G401.6 (cell line): ENCODE data around the gene SLC49A3.
A peak's percentile ranks its signal among the peaks of the same experiment; 100 is the strongest.
"Not testable (repeated sequence)": the region's sequence is repeated elsewhere in the genome, so short reads cannot be mapped to it uniquely, and the experiment has no call there.

Source experiments
- FAIRE-seq: peaks from 2 replicates; lab custom pipeline; 2012; peaks lifted over from hg19 to GRCh38; lab: Jason Lieb, UNC

Gene SLC49A3

GRCh38 chr4:680551-680927 lies 8.4 kb downstream of the SLC49A3 start:
- FAIRE-seq = no peak

- no peak for FAIRE-seq
Measured at GRCh38 chr4:680091-680490, 8.9 kb downstream of the SLC49A3 start.

GRCh38 chr4:679629-680028 lies 9.3 kb downstream of the SLC49A3 start:
- no peak for FAIRE-seq

- no peak for FAIRE-seq
Measured at GRCh38 chr4:679104-679481, 9.9 kb downstream of the SLC49A3 start.

GRCh38 chr4:678331-679103 lies 10.4 kb downstream of the SLC49A3 start:
- FAIRE-seq = no peak

GRCh38 chr4:677431-678293 lies 11.3 kb downstream of the SLC49A3 start:
- no peak for FAIRE-seq

GRCh38 chr4:676871-677235 lies 12.1 kb downstream of the SLC49A3 start:
- no peak for FAIRE-seq

GRCh38 chr4:675980-676870 lies 12.7 kb downstream of the SLC49A3 start:
- FAIRE-seq = no peak

- no peak for FAIRE-seq
Measured at GRCh38 chr4:675036-675882, 13.7 kb downstream of the SLC49A3 start.

- peak; percentile 66 for FAIRE-seq
Measured at GRCh38 chr4:674172-675035, 14.5 kb downstream of the SLC49A3 start, which contains the start of the genes ATP5ME and MYL5. ATP5ME (minus strand) TSS chr4:674276; CDS start chr4:674247, 29 bp downstream. MYL5 (plus strand) TSS chr4:674542; CDS start chr4:678027, 3,485 bp downstream.

GRCh38 chr4:673349-674091 lies 15.4 kb downstream of the SLC49A3 start:
- FAIRE-seq = no peak

GRCh38 chr4:671769-672168 lies 17.2 kb downstream of the SLC49A3 start:
- no peak for FAIRE-seq

- not testable (repeated sequence) for FAIRE-seq
Measured at GRCh38 chr4:669806-670559, 19.0 kb downstream of the SLC49A3 start.

- not testable (repeated sequence) for FAIRE-seq
Measured at GRCh38 chr4:668219-668618, 20.7 kb downstream of the SLC49A3 start.

GRCh38 chr4:667545-667925 lies 21.4 kb downstream of the SLC49A3 start:
- no peak for FAIRE-seq

GRCh38 chr4:666822-667544 lies 22.0 kb downstream of the SLC49A3 start:
- no peak for FAIRE-seq

- no peak for FAIRE-seq
Measured at GRCh38 chr4:666436-666810, 22.5 kb downstream of the SLC49A3 start.

- no peak for FAIRE-seq
Measured at GRCh38 chr4:665751-666435, 23.1 kb downstream of the SLC49A3 start.
